ENCODE measurements around the gene OPN1MW2. TPM values are rescaled to one million over a fixed set of nuclear protein-coding genes. Genes with fewer than 3 reads are reported as not detected.

Gene OPN1MW2
- not detected in 2 replicates for total RNA-seq

GRCh38 chrX:154219456-154219855 is at the start of gene OPN1MW2:
OPN1MW2 (plus strand) TSS chrX:154219756; CDS start chrX:154219816, 60 bp downstream.

GRCh38 chrX:154182296-154182695 is 37.3 kb upstream of the OPN1MW2 start, which contains the start of gene OPN1MW:
OPN1MW (plus strand) TSS chrX:154182596; CDS start chrX:154182678, 82 bp downstream.

DNA sequence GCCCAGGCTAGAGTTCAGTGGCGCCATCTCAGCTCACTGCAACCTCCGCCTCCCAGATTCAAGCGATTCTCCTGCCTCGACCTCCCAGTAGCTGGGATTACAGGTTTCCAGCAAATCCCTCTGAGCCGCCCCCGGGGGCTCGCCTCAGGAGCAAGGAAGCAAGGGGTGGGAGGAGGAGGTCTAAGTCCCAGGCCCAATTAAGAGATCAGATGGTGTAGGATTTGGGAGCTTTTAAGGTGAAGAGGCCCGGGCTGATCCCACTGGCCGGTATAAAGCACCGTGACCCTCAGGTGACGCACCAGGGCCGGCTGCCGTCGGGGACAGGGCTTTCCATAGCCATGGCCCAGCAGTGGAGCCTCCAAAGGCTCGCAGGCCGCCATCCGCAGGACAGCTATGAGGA is 37.7 kb downstream of the OPN1MW2 start, which contains the start of gene OPN1MW3:
OPN1MW3 (plus strand) TSS at position 301 of the 400 bp plus-strand sequence; CDS start at position 339, 38 bp downstream.

Other genes with a start within 250 kb of the OPN1MW2 start
- 58.3 and 60.4 TPM in 2 replicates for gene HCFC1, start 247.9 kb upstream of the OPN1MW2 start, total RNA-seq
- gene TMEM187, start 247.0 kb upstream of the OPN1MW2 start, total RNA-seq, result 7.5 and 7.8 TPM in 2 replicates
- 139 and 151 TPM in 2 replicates for gene IRAK1, start 199.9 kb upstream of the OPN1MW2 start, total RNA-seq
- 25.1 and 25.2 TPM in 2 replicates for gene MECP2, start 122.0 kb upstream of the OPN1MW2 start, total RNA-seq
- not detected in 2 replicates for gene OPN1LW, start 75.5 kb upstream of the OPN1MW2 start, total RNA-seq
- gene OPN1MW, start 37.2 kb upstream of the OPN1MW2 start, total RNA-seq, result not detected in 2 replicates
- not detected in 2 replicates for gene OPN1MW3, start 37.8 kb downstream of the OPN1MW2 start, total RNA-seq
- not detected in 2 replicates for gene TEX28, start 75.4 kb downstream of the OPN1MW2 start, total RNA-seq
- gene TKTL1, start 76.0 kb downstream of the OPN1MW2 start, total RNA-seq, result 0.07 and 0.44 TPM in 2 replicates
- gene FLNA, start 154.9 kb downstream of the OPN1MW2 start, total RNA-seq, result 1,675 and 1,864 TPM in 2 replicates
- 61.8 and 75.8 TPM in 2 replicates for gene EMD, start 159.5 kb downstream of the OPN1MW2 start, total RNA-seq
- gene RPL10, start 178.6 kb downstream of the OPN1MW2 start, total RNA-seq, result 5,610 and 5,786 TPM in 2 replicates
- gene DNASE1L1, start 189.5 kb downstream of the OPN1MW2 start, total RNA-seq, result 98.5 and 105 TPM in 2 replicates
- 22.0 and 22.3 TPM in 2 replicates for gene TAFAZZIN, start 191.8 kb downstream of the OPN1MW2 start, total RNA-seq
- 69.8 and 73.5 TPM in 2 replicates for gene ATP6AP1, start 208.9 kb downstream of the OPN1MW2 start, total RNA-seq
- 67.5 and 88.0 TPM in 2 replicates for gene GDI1, start 217.4 kb downstream of the OPN1MW2 start, total RNA-seq
- 57.8 and 62.8 TPM in 2 replicates for gene FAM50A, start 224.4 kb downstream of the OPN1MW2 start, total RNA-seq
- gene PLXNA3, start 238.5 kb downstream of the OPN1MW2 start, total RNA-seq, result 4.5 and 4.9 TPM in 2 replicates